Subcutaneous adipose tissue (tissue), 4 donors: ENCODE data around the gene SHANK3. TPM values are rescaled to one million over a fixed set of nuclear protein-coding genes. Genes with fewer than 3 reads are reported as not detected.

ENCODE experiments used
- CTCF ChIP-seq: fragments of 450-650 bp; IDR thresholded peaks from one replicate; pipeline ENCODE4 v1.5.1; 2016; ENCODE audit warnings: low read depth, mild to moderate bottlenecking, control low read depth, antibody characterized with exemption, moderate library complexity
- total RNA-seq, 4 donors: library from RNA; depleted of rRNA; stranded (reverse); fragments of >200 nt; gene quantifications; one replicate each; pipeline ENCODE4 v1.1.0, GENCODE V29; 2016

Gene SHANK3
- total RNA-seq, 4 donors from 2014 or later = 5.1 to 87.2 (median 15.2) TPM

- no peak for TF ChIP-seq CTCF
Measured at GRCh38 chr22:50715250-50715649, 42.6 kb downstream of the SHANK3 start.

- TF ChIP-seq CTCF = no peak
Measured at GRCh38 chr22:50715776-50716175, 43.2 kb downstream of the SHANK3 start.

- TF ChIP-seq CTCF = no peak
Measured at GRCh38 chr22:50716290-50717024, 43.8 kb downstream of the SHANK3 start.

GRCh38 chr22:50717709-50718351 lies 45.2 kb downstream of the SHANK3 start:
- TF ChIP-seq CTCF = no peak

- TF ChIP-seq CTCF = no peak
Measured at GRCh38 chr22:50718352-50718709, 45.7 kb downstream of the SHANK3 start.

GRCh38 chr22:50719814-50720300 lies 47.2 kb downstream of the SHANK3 start:
- TF ChIP-seq CTCF = no peak

GRCh38 chr22:50720301-50721256 lies 48.0 kb downstream of the SHANK3 start:
- no peak for TF ChIP-seq CTCF
